GM12864 (cell line): ENCODE results near the gene PREP.

ENCODE experiments used
- DNase-seq: peaks from one replicate; pipeline ENCODE4 v3.0.0-alpha.2; 2011; ENCODE audit warnings: low read depth
- H3K4me3 ChIP-seq: 2 replicates; pipeline ENCODE4 v1.5.1; 2011; ENCODE audit warnings: mild to moderate bottlenecking, low read depth, low read length, control low read depth
- TF ChIP-seq, protein P1 (sequence below): IDR thresholded peaks from 2 replicates; pipeline ENCODE4 v1.5.1; 2011; ENCODE audit warnings: low read depth, mild to moderate bottlenecking, moderate library complexity, low read length, control low read depth, inconsistent platforms; ENCODE audit errors: missing control alignments

The PREP gene

DNA sequence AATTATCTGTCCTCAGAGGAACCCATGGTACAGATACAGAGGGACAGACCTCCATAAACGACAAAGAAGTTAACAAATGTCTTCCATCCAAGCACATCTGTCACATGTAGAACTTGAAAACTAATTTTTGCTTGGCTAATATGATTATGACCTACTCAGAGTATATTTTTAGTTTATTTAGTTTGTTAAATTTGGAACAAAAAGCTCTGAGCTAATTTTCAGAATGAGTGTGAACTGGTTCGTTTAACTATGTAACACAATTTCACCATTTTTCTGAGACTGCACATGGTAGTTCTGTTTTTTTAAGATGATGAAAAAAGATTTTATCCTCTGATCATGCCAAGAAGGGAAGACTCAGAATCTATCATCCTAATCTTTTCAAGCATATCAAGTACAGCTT, 34.4 kb upstream of the PREP start:
- no peak overlapping the region for H3K4me3 ChIP-seq
- no peak for DNase-seq
- TF ChIP-seq, protein P1, sequence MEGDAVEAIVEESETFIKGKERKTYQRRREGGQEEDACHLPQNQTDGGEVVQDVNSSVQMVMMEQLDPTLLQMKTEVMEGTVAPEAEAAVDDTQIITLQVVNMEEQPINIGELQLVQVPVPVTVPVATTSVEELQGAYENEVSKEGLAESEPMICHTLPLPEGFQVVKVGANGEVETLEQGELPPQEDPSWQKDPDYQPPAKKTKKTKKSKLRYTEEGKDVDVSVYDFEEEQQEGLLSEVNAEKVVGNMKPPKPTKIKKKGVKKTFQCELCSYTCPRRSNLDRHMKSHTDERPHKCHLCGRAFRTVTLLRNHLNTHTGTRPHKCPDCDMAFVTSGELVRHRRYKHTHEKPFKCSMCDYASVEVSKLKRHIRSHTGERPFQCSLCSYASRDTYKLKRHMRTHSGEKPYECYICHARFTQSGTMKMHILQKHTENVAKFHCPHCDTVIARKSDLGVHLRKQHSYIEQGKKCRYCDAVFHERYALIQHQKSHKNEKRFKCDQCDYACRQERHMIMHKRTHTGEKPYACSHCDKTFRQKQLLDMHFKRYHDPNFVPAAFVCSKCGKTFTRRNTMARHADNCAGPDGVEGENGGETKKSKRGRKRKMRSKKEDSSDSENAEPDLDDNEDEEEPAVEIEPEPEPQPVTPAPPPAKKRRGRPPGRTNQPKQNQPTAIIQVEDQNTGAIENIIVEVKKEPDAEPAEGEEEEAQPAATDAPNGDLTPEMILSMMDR = no peak

DNA sequence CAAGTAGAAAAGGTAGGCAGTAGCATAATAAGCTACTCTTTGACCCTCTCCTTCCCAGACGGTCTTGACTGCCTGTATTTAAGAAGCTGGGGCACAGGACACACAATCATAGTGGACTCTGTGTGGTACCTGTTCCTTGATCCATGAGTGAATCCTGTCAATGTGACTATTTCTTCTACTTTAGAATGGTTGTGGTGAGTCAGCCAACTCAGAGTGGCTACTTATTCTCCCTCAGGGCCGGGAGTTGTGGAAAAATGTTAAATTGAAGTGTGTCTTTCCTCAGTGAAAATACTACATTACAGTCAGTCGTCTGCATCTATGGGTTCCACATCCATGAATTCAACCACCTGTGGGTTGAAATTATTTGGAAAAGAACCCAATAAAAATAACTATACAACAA, 30.8 kb upstream of the PREP start:
- TF ChIP-seq, protein P1 = no peak
- no peak for DNase-seq

DNA sequence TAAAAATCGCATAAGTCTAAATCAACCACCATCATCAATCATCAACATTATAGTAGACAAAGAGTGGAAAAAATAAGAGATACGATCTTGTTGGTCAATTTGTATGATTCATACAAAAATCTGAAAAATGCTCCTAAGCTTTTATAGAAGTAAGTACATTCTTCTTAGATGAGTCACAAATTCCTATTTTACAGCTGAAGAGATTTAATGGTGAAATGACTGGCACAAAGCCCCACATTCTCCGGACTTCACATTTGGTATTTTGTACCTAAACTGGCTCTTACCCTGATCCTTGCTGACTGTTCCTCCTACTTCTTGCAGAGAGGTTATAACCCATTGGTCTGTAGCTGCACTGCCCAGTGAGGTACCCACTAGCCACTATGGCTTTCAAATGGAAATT, 29.9 kb upstream of the PREP start:
- no peak for DNase-seq
- TF ChIP-seq, protein P1 = no peak
- H3K4me3 ChIP-seq = no peak overlapping the region

More for the DNA sequence above, 30.8 kb upstream of the PREP start:
- H3K4me3 ChIP-seq = no peak overlapping the region

DNA sequence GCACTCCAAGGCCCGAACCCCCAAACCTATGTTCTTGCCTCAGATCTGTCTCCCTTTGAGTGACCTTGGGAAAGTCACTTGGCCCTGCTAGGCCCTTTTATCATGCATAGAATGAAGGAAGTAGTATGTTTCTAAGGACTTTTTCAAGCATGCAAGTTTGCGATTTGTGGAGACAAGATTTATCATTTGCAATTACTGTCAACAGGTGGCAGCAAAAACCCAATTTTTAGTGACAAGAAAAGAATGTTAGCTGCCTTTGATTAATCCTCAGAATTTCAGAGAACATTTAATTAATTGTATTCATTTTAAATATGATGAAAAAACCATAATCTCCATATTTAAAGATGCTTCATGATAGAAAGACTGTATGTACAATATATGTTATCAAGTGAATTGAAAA, 28.3 kb upstream of the PREP start:
- TF ChIP-seq, protein P1 = peak; percentile 36
- H3K4me3 ChIP-seq = no peak overlapping the region
- DNase-seq = peak; percentile 24

DNA sequence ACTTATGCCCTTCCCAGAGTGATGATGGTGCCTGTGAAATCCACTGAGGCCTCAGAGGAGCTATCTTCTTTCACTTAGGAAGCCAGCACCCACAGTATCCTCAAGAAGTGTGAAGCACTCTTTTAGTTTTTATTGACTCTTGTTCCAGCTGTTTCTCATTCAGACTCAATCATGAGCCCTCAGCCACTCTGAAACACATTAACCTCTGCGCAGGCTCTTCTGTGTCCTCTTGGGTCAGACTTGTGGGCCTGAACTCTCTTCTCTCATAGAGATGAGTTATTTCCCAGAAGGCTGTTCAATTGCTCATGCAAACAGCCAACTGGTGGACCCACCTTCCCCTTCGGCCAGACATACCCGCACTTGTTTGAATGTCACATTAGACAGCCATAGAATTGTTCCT, 27.8 kb upstream of the PREP start:
- no peak overlapping the region for H3K4me3 ChIP-seq
- no peak for DNase-seq
- TF ChIP-seq, protein P1 = no peak

DNA sequence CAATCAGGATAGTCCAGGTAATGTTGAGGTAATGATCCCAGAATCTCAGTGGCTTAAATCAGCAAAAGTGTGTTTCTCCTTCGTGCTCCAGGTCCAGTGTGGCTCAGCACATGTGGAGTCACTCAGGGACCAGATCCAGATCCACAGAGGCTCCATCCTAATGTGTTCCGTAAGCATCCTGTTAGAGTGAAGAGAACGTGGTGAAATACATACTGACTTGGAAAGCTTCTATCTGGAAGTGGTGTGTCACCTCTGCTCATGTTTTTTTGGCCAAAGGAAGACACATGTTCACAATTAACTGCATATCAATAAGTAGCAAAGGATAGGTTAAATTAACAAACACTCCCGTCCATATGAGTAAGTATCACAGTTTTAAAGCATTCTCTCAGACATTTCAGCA, 26.8 kb upstream of the PREP start:
- TF ChIP-seq, protein P1 = no peak
- no peak for DNase-seq
- H3K4me3 ChIP-seq = no peak overlapping the region

DNA sequence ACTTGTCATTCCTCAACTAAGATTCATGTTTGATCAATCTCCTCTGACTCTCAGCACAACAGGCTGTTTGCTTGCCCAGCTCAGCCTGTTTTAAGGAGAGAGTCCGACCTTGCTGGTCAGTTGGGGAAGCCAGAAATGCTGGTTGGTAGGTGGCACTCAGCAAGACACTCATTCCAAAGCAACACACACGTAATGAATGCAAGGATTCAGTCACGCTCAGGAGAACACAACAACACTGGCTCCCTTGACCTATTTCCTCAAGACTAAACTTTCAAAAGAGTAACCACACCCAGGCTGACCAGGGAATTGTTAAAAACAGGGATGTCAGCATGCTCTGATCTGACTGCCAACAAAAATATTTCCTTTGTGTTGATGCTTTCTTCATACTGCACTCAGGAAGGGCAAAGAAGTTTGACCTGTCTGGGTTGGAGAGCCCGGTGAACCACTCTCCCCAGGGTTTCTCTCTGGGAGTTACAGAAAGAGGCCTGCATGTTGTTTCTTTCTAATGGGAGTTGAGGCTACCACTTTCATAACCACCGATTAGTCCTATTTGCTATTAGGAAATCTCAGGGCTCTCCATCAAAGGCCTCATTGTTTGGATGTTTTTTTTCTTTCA, 25.6 kb upstream of the PREP start:
- DNase-seq = no peak
- TF ChIP-seq, protein P1 = no peak
- H3K4me3 ChIP-seq = no peak overlapping the region
